HCEC 1CT (cell line): Measurements from ENCODE around the gene U2AF1L4.
A peak's percentile ranks its signal among the peaks of the same experiment; 100 is the strongest.

ENCODE experiments used
- DNase-seq: peaks from one replicate; pipeline ENCODE4 v3.0.0-alpha.2; 2017

Gene U2AF1L4

DNA sequence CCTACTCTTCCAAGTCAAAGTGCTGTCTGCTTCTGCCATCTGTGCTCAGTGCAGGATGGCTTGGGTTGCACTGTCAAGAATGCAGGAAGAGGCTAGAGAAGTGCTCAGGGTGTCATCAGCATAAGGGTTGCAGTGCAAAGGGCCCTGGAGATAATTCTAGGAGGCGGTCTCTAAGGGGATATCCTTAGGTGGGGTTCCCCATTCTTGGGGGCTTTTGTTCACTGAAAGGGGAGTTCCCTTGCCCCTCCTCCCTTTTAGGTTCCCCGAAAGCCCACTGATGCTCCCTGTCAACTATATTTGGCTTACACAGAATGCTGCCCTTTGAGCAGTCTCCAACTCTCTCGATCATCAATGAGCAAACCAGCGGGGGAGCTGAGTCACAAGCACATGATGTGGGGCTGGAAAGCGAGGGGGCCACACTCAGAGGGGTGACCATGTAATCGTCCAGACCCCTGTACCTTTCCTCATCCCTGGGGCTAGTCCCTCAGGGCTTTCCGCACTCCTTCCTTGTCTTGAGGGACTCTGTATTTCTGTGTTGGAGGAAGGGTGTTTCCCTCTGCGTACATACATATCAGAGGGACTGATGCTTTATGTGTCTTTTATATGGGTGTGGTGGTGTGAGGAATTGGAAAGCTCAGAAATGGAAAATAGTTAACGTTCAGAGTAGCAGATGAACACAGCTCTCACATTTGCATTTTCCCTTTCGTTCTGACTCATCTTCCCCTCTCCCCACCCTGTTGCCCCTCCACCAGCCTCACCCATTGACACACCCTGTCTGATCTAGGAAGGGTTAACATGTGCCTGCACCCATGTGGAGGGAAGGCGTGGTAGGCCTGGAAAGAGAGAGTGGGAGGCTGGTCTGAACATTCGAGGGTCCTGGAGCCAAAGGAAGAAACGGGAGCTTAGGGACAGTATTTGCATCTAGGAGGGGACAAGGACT is 34.2 kb downstream of the U2AF1L4 start:
- DNase-seq, result no peak

DNA sequence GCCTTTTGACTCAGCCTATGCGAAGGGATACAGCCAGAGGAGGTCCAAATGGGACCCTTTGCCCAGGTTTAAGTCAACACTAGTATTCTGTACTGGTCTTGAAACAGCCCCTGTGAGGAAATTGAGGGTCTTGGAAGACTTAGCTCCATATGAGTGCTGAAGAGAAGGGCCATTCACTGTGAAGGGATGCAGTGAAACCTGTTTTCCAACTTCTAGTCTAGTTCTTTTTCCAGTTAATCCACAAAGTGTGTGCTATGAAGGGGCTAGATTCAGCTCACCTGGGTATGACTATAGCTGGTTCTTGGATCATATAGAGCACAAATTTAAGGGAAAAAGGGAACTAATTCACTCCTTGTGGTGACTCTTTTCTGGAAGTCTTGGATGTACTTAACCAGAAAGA is 36.8 kb downstream of the U2AF1L4 start:
- no peak for DNase-seq

DNA sequence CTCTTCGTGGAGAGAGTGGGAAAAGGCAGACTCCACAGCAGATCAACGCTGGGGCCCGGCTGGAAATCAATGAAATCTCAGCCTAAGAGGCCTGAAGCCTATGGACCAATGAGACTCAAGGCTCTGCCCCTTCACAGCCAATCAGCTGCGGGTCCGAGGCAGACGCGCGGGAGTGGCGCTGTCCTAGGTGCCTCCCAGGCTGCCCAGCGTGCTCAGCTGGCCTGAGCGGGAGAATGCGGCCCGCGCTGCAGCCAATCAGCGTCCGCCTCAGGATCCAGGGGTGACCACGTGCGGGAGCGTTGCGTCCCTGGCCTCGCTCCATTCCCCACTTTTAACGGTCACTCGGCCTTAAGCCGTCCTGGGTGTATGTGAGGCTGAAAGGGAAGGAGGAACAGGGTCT is 41.0 kb downstream of the U2AF1L4 start, which contains the start of gene ZBTB32:
ZBTB32 (plus strand) TSS at position 341 of the 400 bp plus-strand sequence. CDS start 10,069 bp downstream, outside the sequence.
- DNase-seq, result no peak

DNA sequence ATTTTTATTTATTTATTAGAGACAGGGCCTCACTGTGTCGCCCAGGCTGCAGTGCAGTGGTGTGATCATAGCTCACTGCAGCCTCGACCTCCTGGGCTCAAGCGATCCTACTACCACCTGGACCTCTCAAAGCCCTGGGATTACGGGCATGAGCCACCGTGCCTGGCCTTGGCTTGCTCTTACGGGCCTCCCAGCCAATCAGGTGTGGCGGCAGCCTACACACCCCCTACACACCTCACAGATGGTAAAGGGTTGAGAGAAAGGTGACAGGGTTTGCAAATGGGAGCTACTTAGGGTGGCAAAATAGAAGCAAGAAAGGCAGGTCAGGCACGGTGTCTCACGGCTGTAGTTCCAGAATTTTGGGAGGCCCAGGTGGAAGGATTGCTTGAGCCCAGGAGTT is 41.9 kb downstream of the U2AF1L4 start:
- no peak for DNase-seq

DNA sequence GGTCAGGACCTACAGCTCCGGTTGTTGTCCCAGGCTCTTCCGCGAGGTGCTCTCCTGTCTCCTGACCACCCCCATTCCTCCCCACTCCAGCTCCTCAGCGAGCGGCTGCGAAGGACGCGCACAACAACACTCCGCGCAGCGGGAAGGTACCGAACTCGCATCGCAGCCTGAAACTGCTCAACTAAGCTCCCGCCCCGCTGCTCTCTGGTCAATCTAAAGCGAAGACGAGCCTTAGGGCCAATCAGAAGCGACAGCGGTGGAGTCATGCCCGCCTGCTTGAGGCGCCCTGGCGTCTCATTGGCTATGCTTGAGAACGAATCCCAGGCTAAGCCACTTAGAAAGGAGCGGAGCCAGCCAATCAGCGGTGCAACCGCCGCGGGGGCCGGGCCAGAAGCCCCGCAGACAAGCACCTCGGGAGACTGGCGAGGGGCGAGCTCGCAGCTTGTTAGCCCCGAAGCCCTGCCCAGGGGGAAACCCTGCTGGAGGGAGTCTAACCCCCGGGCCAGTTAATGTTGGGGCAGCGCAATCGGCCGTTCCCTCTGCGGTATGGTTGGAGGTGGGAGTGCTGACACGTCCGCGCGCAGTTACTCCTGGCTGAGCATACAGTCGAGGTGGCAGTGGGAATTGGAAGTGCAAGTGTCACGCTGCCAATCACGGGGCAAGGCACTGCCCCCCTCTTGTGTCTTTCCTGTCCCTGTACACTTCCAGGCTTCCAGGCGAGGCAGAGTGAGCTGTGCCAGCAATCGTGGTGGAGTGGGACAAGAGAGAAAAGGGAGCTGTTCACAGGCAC is 42.8 kb downstream of the U2AF1L4 start:
- DNase-seq, result peak; percentile 96

DNA sequence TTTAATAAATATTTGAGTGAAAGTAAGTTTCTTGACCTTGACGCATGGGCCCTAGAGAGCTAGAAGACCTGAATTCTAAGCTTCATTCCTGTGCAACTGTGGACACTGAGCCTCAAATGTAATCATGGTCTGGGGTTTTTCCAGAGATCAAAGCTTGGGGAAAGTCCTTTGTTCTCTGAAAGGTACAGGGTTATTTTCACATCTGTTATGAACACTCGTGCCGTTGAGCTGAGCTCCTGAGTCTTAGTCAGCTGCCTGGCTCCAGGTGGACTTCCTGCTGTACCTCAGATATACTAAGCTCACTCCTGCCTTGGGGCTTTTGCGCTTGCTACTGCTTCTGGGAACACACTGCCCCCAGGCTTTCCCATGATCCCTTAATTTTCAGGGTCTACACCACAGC is 48.4 kb downstream of the U2AF1L4 start:
- DNase-seq, result no peak

DNA sequence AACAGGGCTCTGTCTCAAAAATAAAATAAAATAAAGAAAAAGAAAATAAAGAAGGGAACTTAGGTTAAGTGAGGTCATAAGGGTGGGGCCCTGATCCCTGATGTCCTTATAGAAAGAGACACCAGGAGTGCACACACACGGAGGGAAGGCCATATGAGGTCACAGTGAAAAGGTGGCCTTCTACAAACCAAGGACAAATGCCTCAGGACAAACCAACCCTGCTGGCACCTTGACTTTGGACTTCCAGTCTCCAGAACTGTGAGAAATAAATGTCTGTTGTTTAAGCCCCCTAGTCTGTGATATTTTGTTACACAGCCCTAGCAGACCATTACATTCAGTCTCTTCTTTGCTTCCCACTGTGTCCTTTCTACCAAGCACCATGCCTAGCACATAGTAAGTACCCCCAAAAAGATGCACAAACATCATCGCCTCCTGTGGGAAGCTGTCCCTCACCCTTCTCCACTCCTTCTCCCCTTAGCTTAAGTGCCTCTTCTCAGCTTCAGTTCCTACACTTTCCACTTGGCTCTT is 49.3 kb downstream of the U2AF1L4 start:
- DNase-seq, result no peak

DNA sequence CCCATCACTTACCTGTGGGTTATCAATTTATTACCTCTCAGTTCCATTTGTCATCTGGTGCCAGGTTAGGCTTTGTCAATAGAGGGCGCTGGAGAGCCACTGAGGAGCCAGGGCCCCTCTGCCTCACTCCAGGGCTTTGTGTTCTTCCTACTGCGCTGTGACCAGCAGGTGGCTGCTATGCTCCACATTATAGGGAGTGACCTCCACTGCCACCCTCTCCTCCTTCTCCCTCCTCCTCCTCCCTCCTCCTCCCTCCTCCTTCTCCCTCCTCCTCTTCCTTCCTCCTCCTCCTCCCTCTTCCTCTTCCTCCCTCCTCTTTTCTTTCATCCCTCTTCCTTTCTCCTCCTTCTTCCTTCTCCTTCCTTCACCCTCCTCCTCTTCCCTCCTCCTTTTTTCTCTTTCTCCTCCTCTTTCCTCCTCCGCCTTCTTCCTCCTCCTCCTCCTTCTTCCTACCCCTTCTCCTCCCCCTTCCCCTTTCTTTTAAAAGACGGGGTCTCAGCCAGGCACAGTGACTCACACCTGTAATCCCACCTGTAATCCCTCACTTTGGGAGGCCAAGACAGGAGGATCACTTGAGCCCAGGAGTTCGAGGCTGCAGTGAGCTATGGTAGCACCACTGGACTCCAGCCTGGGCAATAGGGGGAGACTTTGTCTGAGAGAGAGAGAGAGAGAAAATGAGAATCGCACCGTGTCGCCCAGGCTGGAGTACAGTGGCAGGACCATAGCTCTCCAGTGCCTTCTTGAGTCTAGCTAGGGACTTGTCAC is 51.2 kb downstream of the U2AF1L4 start:
- peak; percentile 77 for DNase-seq

DNA sequence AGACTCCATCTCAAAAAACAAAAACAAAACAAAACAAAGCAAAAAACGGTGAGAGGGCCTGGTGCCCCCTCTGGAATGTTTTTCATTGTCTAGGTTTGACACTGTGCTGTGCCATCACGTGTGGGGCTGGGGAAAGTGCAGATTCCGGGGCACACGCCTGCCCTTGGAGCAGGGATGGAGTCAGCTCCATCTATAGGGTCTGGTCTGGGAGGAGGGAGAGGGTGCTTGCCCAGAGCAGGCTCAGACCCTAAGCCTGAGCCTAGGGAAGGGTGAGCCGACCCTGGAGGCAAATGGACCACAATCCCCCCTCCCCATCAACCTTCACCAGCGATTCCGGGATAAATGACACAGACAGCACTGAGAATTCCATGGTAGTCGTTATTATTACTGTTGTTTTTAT is 51.8 kb downstream of the U2AF1L4 start:
- DNase-seq, result no peak
